Activated CD8-positive, alpha-beta memory T cell treated with anti-CD3 and anti-CD28 coated beads, Interleukin-2, amount 10 ng/mL, durations not matched to agents 7 days and 5 days (primary cell): ENCODE measurements around the gene PHF11. TPM values are rescaled to one million over a fixed set of nuclear protein-coding genes. Genes with fewer than 3 reads are reported as not detected.

ENCODE experiments used
- ATAC-seq: fragments of 150-1000 bp; cut with Tn5 transposase; one replicate; pipeline ENCODE4 v1.10.0; 2021; ENCODE audit warnings: moderate library complexity
- CTCF ChIA-PET: fragments of 350-600 bp; sonication (Branson Sonifier 250); formaldehyde crosslinking; loops from one replicate; lab custom pipeline; 2021; ENCODE audit warnings: antibody characterized with exemption; lab: Charles Lee
- DNase-seq: peaks from one replicate; pipeline ENCODE4 v3.0.0-alpha.2; 2020
- H3K27ac Mint-ChIP-seq: one replicate; pipeline ENCODE4 v1.8.0; 2021; ENCODE audit warnings: mild to moderate bottlenecking, mixed read lengths
- H3K27me3 Mint-ChIP-seq: one replicate; pipeline ENCODE4 v1.8.0; 2021; ENCODE audit warnings: mixed read lengths
- H3K36me3 Mint-ChIP-seq: one replicate; pipeline ENCODE4 v1.8.0; 2021; ENCODE audit warnings: mild to moderate bottlenecking, mixed read lengths
- H3K4me1 Mint-ChIP-seq: one replicate; pipeline ENCODE4 v1.8.0; 2021; ENCODE audit warnings: mixed read lengths
- H3K4me3 Mint-ChIP-seq: one replicate; pipeline ENCODE4 v1.8.0; 2021; ENCODE audit warnings: mild to moderate bottlenecking, moderate library complexity, mixed read lengths
- H3K9me3 Mint-ChIP-seq: one replicate; pipeline ENCODE4 v1.8.0; 2022; ENCODE audit warnings: low read depth, mixed read lengths
- total RNA-seq, 2 experiments: library from RNA; stranded (reverse); gene quantifications; one replicate each; pipeline ENCODE4 v1.2.3, GENCODE V29; 2021

Gene PHF11
- total RNA-seq, 2 experiments from 2014 or later, result 79.6 to 129 TPM

GRCh38 chr13:49539313-49539712 lies 43.6 kb downstream of the PHF11 start:
- H3K4me3 Mint-ChIP-seq, result no peak overlapping the region
- peaks cover 19% of the 10 kb centered on the region for H3K4me1 Mint-ChIP-seq
- no peaks in the 10 kb centered on the region for H3K9me3 Mint-ChIP-seq
- peak overlapping the region; percentile 2 for H3K27ac Mint-ChIP-seq
- peaks cover 20% of the 10 kb centered on the region for H3K36me3 Mint-ChIP-seq
- no peak for DNase-seq
- ATAC-seq, result no peak
- CTCF ChIA-PET, result interaction anchor here (0.8 to 1.6 kb wide), 3 partner anchors 13 to 238 kb away, joined by 3 to 5 read pairs (median 3); no protein-coding TSS in a partner anchor
- no peaks in the 10 kb centered on the region for H3K27me3 Mint-ChIP-seq

- peak overlapping the region; percentile 83 for H3K27ac Mint-ChIP-seq
- DNase-seq, result no peak
- peaks cover 18% of the 10 kb centered on the region for H3K36me3 Mint-ChIP-seq
- peaks cover 19% of the 10 kb centered on the region for H3K4me1 Mint-ChIP-seq
- H3K4me3 Mint-ChIP-seq, result no peak overlapping the region
- H3K27me3 Mint-ChIP-seq, result no peaks in the 10 kb centered on the region
- H3K9me3 Mint-ChIP-seq, result no peaks in the 10 kb centered on the region
- ATAC-seq, result no peak
- CTCF ChIA-PET, result interaction anchor here (0.8 to 1.6 kb wide), 4 partner anchors 13 to 238 kb away, joined by 3 to 5 read pairs (median 3); no protein-coding TSS in a partner anchor
Observed at GRCh38 chr13:49539746-49540145, 44.0 kb downstream of the PHF11 start.

- CTCF ChIA-PET, result interaction anchor here (1.0 to 1.6 kb wide), 2 partner anchors 12 to 15 kb away, joined by 3 to 5 read pairs; no protein-coding TSS in a partner anchor
- Mint-ChIP-seq H3K27me3 (no peaks in the 10 kb centered on the region), H3K9me3 (no peaks in the 10 kb centered on the region), H3K4me1 (peaks cover 19% of the 10 kb centered on the region), H3K27ac (peak overlapping the region; percentile 83), H3K36me3 (peaks cover 19% of the 10 kb centered on the region), H3K4me3 (peak overlapping the region; percentile 64)
- peak; percentile 42 for ATAC-seq
- DNase-seq, result no peak
Observed at GRCh38 chr13:49540552-49540951, 44.8 kb downstream of the PHF11 start.

GRCh38 chr13:49543656-49544055 lies 47.9 kb downstream of the PHF11 start:
- CTCF ChIA-PET, result no interaction called here
- Mint-ChIP-seq H3K4me1 (peaks cover 19% of the 10 kb centered on the region), H3K9me3 (no peaks in the 10 kb centered on the region), H3K36me3 (peaks cover 23% of the 10 kb centered on the region), H3K27ac (no peak overlapping the region), H3K27me3 (no peaks in the 10 kb centered on the region), H3K4me3 (no peak overlapping the region)
- no peak for DNase-seq
- no peak for ATAC-seq

- no peaks in the 10 kb centered on the region for H3K27me3 Mint-ChIP-seq
- H3K9me3 Mint-ChIP-seq, result no peaks in the 10 kb centered on the region
- no peak overlapping the region for H3K4me3 Mint-ChIP-seq
- H3K27ac Mint-ChIP-seq, result no peak overlapping the region
- CTCF ChIA-PET, result no interaction called here
- peaks cover 27% of the 10 kb centered on the region for H3K36me3 Mint-ChIP-seq
- DNase-seq (no peak), ATAC-seq (no peak)
- peaks cover 2% of the 10 kb centered on the region for H3K4me1 Mint-ChIP-seq
Observed at GRCh38 chr13:49545661-49546060, 49.9 kb downstream of the PHF11 start.

- H3K4me1 Mint-ChIP-seq, result no peaks in the 10 kb centered on the region
- CTCF ChIA-PET, result no interaction called here
- H3K27me3 Mint-ChIP-seq, result no peaks in the 10 kb centered on the region
- no peaks in the 10 kb centered on the region for H3K9me3 Mint-ChIP-seq
- H3K27ac Mint-ChIP-seq, result no peak overlapping the region
- DNase-seq (no peak), ATAC-seq (no peak)
- peaks cover 23% of the 10 kb centered on the region for H3K36me3 Mint-ChIP-seq
- H3K4me3 Mint-ChIP-seq, result no peak overlapping the region
Observed at GRCh38 chr13:49546561-49546960, 50.8 kb downstream of the PHF11 start.

- no peaks in the 10 kb centered on the region for H3K9me3 Mint-ChIP-seq
- H3K4me1 Mint-ChIP-seq, result no peaks in the 10 kb centered on the region
- ATAC-seq, result no peak
- no peaks in the 10 kb centered on the region for H3K27me3 Mint-ChIP-seq
- H3K4me3 Mint-ChIP-seq, result no peak overlapping the region
- peaks cover 27% of the 10 kb centered on the region for H3K36me3 Mint-ChIP-seq
- CTCF ChIA-PET, result no interaction called here
- H3K27ac Mint-ChIP-seq, result no peak overlapping the region
- no peak for DNase-seq
Observed at GRCh38 chr13:49549289-49549688, 53.5 kb downstream of the PHF11 start.

- H3K27me3 Mint-ChIP-seq, result no peaks in the 10 kb centered on the region
- H3K4me3 Mint-ChIP-seq, result no peak overlapping the region
- ATAC-seq, result no peak
- no peaks in the 10 kb centered on the region for H3K9me3 Mint-ChIP-seq
- H3K27ac Mint-ChIP-seq, result no peak overlapping the region
- H3K4me1 Mint-ChIP-seq, result no peaks in the 10 kb centered on the region
- no peak for DNase-seq
- H3K36me3 Mint-ChIP-seq, result peaks cover 23% of the 10 kb centered on the region
- CTCF ChIA-PET, result interaction anchor here (0.7 to 1.5 kb wide), 2 partner anchors 9 to 56 kb away, joined by 4 to 6 read pairs; no protein-coding TSS in a partner anchor
Observed at GRCh38 chr13:49550942-49551644, 55.3 kb downstream of the PHF11 start.

- no peak for ATAC-seq
- CTCF ChIA-PET, result interaction anchor here (0.5 to 0.9 kb wide), 2 partner anchors 16 to 49 kb away, joined by 3 to 4 read pairs; no protein-coding TSS in a partner anchor
- Mint-ChIP-seq H3K27me3 (no peaks in the 10 kb centered on the region), H3K4me3 (no peak overlapping the region), H3K36me3 (peaks cover 29% of the 10 kb centered on the region), H3K4me1 (no peaks in the 10 kb centered on the region), H3K27ac (no peak overlapping the region), H3K9me3 (no peaks in the 10 kb centered on the region)
- DNase-seq, result no peak
Observed at GRCh38 chr13:49553888-49554287, 58.1 kb downstream of the PHF11 start.

- no peak overlapping the region for H3K27ac Mint-ChIP-seq
- H3K36me3 Mint-ChIP-seq, result peaks cover 31% of the 10 kb centered on the region
- no peak for DNase-seq
- H3K4me1 Mint-ChIP-seq, result no peaks in the 10 kb centered on the region
- no peaks in the 10 kb centered on the region for H3K9me3 Mint-ChIP-seq
- CTCF ChIA-PET, result interaction anchor here (0.5 kb wide), 1 partner anchor 49 kb away, joined by 4 read pairs; no protein-coding TSS in a partner anchor
- H3K4me3 Mint-ChIP-seq, result no peak overlapping the region
- ATAC-seq, result no peak
- no peaks in the 10 kb centered on the region for H3K27me3 Mint-ChIP-seq
Observed at GRCh38 chr13:49554387-49554786, 58.6 kb downstream of the PHF11 start.

- H3K27ac Mint-ChIP-seq, result no peak overlapping the region
- H3K9me3 Mint-ChIP-seq, result no peaks in the 10 kb centered on the region
- H3K4me3 Mint-ChIP-seq, result no peak overlapping the region
- H3K4me1 Mint-ChIP-seq, result no peaks in the 10 kb centered on the region
- CTCF ChIA-PET, result interaction anchor here (0.6 to 1.4 kb wide), 2 partner anchors 11 to 88 kb away, joined by 3 to 5 read pairs; no protein-coding TSS in a partner anchor
- ATAC-seq (no peak), DNase-seq (no peak)
- H3K27me3 Mint-ChIP-seq, result no peaks in the 10 kb centered on the region
- peaks cover 31% of the 10 kb centered on the region for H3K36me3 Mint-ChIP-seq
Observed at GRCh38 chr13:49559006-49559405, 63.3 kb downstream of the PHF11 start.

GRCh38 chr13:49560270-49561061 lies 64.7 kb downstream of the PHF11 start:
- Mint-ChIP-seq H3K27me3 (no peaks in the 10 kb centered on the region), H3K4me1 (no peaks in the 10 kb centered on the region), H3K9me3 (no peaks in the 10 kb centered on the region), H3K36me3 (peaks cover 32% of the 10 kb centered on the region), H3K4me3 (no peak overlapping the region), H3K27ac (no peak overlapping the region)
- DNase-seq, result no peak
- ATAC-seq, result no peak
- CTCF ChIA-PET, result interaction anchor here (0.7 to 1.4 kb wide), 3 partner anchors 9 to 12 kb away, joined by 3 to 6 read pairs (median 5); no protein-coding TSS in a partner anchor

GRCh38 chr13:49561062-49561410 lies 65.3 kb downstream of the PHF11 start:
- no peaks in the 10 kb centered on the region for H3K4me1 Mint-ChIP-seq
- H3K4me3 Mint-ChIP-seq, result no peak overlapping the region
- no peak overlapping the region for H3K27ac Mint-ChIP-seq
- no peak for ATAC-seq
- no peaks in the 10 kb centered on the region for H3K27me3 Mint-ChIP-seq
- H3K36me3 Mint-ChIP-seq, result peaks cover 34% of the 10 kb centered on the region
- no peak for DNase-seq
- no peaks in the 10 kb centered on the region for H3K9me3 Mint-ChIP-seq
- CTCF ChIA-PET, result interaction anchor here (0.7 kb wide), 1 partner anchor 10 kb away, joined by 6 read pairs; no protein-coding TSS in a partner anchor
